HG03575 (cell line): ENCODE results near the gene ANKRD11.
"Not testable (repeated sequence)": the region's sequence is repeated elsewhere in the genome, so short reads cannot be mapped to it uniquely, and the experiment has no call there.

ENCODE experiments used
- ATAC-seq: cut with Tn5 transposase; IDR thresholded peaks from one replicate; pipeline ENCODE4 v1.9.1; 2021; ENCODE audit not compliant: unreplicated experiment, insufficient number of reproducible peaks, low FRiP score; ENCODE audit errors: extremely low read depth

ANKRD11 gene

DNA sequence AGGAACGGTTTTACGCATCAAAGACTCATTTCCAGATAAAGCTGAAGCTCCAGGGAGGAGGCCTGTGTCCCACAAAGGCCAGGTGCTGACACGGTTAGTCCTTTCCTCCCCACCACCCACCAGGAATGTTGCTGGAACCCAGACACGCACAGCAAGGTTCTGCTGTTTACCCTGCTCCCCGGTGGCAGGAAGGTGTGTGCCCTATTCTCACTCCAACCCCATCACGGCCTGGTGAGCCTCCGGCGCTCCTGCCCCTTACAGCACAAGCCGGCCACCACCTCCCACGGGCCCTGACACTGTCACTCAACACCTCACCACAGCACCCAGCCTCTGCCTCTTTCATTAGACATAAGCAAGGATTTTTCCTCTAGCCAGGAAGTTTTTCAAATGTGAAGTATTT, 47.8 kb downstream of the ANKRD11 start:
- ATAC-seq: no peak

- ATAC-seq: no peak
Measured at GRCh38 chr16:89439659-89440058, 50.7 kb downstream of the ANKRD11 start.

GRCh38 chr16:89437991-89438390, 52.4 kb downstream of the ANKRD11 start:
- ATAC-seq: no peak

- no peak for ATAC-seq
Measured at GRCh38 chr16:89437251-89437987, 52.9 kb downstream of the ANKRD11 start.

DNA sequence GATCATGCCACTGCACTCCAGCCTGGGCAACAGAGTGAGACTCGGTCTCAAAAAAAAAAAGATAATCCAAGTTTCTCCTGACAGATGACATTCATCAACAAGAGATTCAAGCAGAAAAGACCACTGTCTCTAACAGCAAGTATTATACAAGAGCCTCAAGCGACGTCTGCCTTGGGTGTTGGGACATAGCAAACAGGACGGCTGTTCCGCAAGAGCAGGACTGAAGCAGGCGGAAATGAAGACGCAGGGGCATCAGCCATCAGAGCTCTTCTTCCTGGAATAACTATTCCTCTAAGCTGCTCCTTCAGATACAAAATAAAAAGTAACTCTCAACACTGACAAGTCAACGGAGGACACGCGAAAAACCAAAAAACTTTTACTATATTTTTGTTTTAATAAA, 54.0 kb downstream of the ANKRD11 start:
- ATAC-seq: no peak

DNA sequence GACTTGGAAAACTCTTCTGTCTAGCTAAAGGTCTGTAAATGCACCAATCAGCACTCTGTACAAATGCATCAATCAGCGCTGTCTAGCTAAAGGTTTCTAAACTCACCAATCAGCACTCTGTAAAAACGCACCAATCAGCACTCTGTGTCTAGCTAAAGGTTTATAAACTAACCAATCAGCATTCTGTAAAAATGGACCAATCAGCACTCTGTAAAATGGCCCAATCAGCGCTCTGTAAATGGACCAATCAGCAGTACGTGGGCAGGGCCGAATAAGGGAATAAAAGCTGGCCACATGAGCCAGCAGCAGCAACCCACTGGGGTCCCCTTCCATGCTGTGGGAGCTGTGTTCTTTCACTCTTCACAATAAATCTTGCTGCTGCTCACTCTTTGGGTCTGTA, 55.3 kb downstream of the ANKRD11 start:
- not testable (repeated sequence) for ATAC-seq

DNA sequence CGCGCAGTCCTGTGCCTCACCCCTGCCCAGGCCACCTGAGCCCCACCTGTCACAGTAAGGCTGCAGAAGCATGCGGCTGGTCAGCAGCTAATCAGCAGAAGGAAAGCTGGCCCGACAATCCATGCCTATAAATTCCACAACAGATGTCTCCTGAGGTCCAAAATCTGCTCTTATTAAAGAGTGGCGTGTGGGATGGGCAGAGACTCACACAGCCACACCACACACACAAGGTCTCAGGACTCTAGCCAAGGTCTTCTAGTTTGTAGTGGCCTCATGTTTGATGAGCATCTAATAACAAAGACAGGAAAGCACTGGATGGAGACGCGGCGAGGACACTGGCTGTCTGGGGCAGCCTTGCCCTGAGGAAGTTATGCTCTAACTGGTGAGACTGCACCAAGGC, 55.9 kb downstream of the ANKRD11 start:
- no peak for ATAC-seq

- ATAC-seq: not testable (repeated sequence)
Measured at GRCh38 chr16:89433363-89433984, 56.9 kb downstream of the ANKRD11 start.

GRCh38 chr16:89431630-89432029, 58.7 kb downstream of the ANKRD11 start:
- no peak for ATAC-seq

- ATAC-seq: no peak
Measured at GRCh38 chr16:89431158-89431584, 59.2 kb downstream of the ANKRD11 start.

GRCh38 chr16:89430436-89431157, 59.8 kb downstream of the ANKRD11 start:
- no peak for ATAC-seq

DNA sequence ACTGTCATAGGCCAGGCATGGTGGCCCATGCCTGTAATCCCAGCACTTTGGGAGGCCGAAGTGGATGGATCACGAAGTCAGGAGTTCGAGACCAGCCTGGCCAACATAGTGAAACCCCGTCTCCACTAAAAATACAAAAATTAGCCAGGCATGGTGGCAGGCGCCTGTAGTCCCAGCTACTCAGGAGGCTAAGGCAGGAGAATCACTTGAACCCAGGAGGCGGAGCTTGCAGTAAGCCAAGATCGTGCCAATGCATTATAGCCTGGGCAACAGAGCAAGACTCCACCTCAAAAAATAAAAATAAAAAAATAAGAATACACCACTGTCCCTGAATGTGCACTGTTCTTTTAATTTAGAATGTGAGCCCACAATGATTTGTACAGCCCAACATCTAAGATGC, 61.8 kb downstream of the ANKRD11 start:
- not testable (repeated sequence) for ATAC-seq

GRCh38 chr16:89426736-89427530, 63.4 kb downstream of the ANKRD11 start:
- no peak for ATAC-seq

- ATAC-seq: no peak
Measured at GRCh38 chr16:89425523-89425922, 64.8 kb downstream of the ANKRD11 start.

DNA sequence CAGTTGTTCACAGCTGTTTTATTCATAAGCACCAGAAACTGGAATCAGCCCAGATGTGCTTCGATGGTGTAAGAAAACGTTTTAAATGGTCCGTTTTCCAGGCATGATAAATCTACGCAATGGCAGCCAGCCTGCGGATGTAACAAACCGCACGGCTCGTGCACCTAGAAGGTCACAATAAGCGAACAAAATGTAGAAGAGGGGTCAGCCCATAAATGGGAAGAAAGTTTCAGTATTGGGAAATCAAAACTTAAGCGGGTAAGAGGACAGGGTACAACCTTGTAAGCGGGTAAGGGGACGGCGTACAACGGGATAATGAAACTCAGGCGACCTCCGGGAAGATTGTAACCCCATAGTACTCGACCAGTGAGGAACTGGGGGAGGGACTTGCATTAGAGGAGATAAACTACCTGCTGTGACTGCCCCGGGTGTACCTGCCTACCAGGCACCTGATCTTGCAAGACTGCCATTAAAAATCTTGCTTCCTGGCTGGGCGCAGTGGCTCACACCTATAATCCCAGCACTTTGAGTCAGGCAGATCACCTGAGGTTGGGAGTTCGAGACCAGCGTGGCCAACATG, 66.6 kb downstream of the ANKRD11 start:
- ATAC-seq: no peak

- ATAC-seq: no peak
Measured at GRCh38 chr16:89422905-89423630, 67.3 kb downstream of the ANKRD11 start.

GRCh38 chr16:89422527-89422904, 67.8 kb downstream of the ANKRD11 start:
- ATAC-seq: no peak

DNA sequence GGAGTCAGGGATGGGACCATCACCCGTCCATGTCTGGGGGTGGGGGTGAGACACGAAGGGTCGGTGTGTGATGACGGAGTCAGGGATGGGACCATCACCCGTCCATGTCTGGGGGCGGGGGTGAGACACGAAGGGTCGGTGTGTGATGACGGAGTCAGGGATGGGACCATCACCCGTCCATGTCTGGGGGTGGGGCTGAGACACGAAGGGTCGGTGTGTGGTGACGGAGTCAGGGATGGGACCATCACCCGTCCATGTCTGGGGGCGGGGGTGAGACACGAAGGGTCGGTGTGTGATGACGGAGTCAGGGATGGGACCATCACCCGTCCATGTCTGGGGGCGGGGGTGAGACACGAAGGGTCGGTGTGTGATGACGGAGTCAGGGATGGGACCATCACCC, 69.1 kb downstream of the ANKRD11 start:
- ATAC-seq: not testable (repeated sequence)
